AG04450 (cell line): ENCODE measurements around the gene STPG4. TPM values are rescaled to one million over a fixed set of nuclear protein-coding genes. Genes with fewer than 3 reads are reported as not detected.
A peak's percentile ranks its signal among the peaks of the same experiment; 100 is the strongest.
"Not testable (repeated sequence)": the region's sequence is repeated elsewhere in the genome, so short reads cannot be mapped to it uniquely, and the experiment has no call there.

Source experiments
- CTCF ChIA-PET: fragments of 300-600, 350-600 bp; formaldehyde crosslinking; extraction: SDS; loops from one replicate; lab custom pipeline; 2022; ENCODE audit warnings: antibody characterized with exemption, inconsistent platforms; lab: Charles Lee
- POLR2A ChIA-PET: fragments of 350-600 bp; formaldehyde crosslinking; extraction: SDS; loops from one replicate; lab custom pipeline; 2021; ENCODE audit warnings: antibody characterized with exemption, inconsistent platforms; lab: Yijun Ruan, JAX
- DNase-seq: peaks from one replicate; pipeline ENCODE4 v3.0.0-alpha.2; 2011; ENCODE audit warnings: low read depth, low spot score
- H3K27ac ChIP-seq: one replicate; pipeline ENCODE4 v1.5.1; 2012; ENCODE audit warnings: low read depth, low read length, control low read depth
- H3K27me3 ChIP-seq: one replicate; pipeline ENCODE4 v1.6.0; 2012; ENCODE audit warnings: low read length; ENCODE audit not compliant: control insufficient read depth, insufficient read depth
- H3K4me3 ChIP-seq: 2 replicates; pipeline ENCODE4 v1.5.1; 2011; ENCODE audit warnings: mild to moderate bottlenecking, low read depth, low read length, control low read depth
- H3K9me3 ChIP-seq: 2 replicates; pipeline ENCODE4 v1.5.1; 2012; ENCODE audit warnings: low read length; ENCODE audit not compliant: control insufficient read depth, insufficient read depth
- polyA plus RNA-seq: library from polyadenylated mRNA; depleted of rRNA; stranded (reverse); fragments of >200 nt; gene quantifications from 2 replicates; pipeline ENCODE4 v1.2.3, GENCODE V29; 2011
- TF ChIP-seq, protein P1 (sequence below): IDR thresholded peaks from 2 replicates; pipeline ENCODE4 v1.5.1; 2011; ENCODE audit warnings: low read depth, low read length, control low read depth, inconsistent platforms

Gene STPG4
- polyA plus RNA-seq, 1 experiment, result 0.14 TPM

DNA sequence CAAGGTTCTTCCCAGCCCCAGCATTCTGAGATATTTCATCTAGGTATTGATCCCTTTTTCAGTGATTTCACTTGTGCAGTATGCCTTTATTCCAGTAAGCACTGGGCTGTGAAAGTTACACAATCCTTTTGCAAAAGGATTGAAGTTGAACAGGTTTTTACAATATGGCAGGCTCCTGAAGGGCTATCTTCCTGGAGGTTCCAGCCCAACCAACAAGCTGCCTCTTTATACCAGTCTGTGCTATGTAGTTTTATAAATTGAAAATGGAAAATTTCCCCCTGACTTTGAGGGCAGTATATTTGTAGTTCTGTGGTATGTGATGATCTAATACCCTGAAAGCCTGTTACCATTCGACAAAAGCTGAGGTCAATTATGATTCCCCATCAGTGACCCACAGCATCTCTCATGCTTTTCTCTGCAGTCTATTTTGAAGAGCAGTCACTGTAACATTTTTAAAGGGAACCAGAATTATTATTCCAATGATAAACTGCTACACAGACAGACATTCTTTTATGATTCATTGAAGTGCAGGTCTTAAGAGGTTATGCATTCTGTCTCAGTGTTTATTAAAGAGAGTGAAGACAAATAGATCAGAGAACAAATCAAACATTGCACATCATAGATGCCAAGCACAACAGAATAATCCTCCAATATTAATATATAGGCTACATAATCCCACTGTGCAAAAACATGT is 35.2 kb upstream of the STPG4 start:
- Histone ChIP-seq H3K27ac (peak overlapping the region; percentile 86), H3K4me3 (no peak overlapping the region), H3K27me3 (no peaks in the 10 kb centered on the region), H3K9me3 (no peaks in the 10 kb centered on the region)
- ChIA-PET POLR2A (interaction anchor here (0.6 to 1.4 kb wide), 2 partner anchors 9 to 18 kb away, joined by 7 to 15 read pairs; no protein-coding TSS in a partner anchor), CTCF (no interaction called here)
- no peak for DNase-seq
- TF ChIP-seq, protein P1, sequence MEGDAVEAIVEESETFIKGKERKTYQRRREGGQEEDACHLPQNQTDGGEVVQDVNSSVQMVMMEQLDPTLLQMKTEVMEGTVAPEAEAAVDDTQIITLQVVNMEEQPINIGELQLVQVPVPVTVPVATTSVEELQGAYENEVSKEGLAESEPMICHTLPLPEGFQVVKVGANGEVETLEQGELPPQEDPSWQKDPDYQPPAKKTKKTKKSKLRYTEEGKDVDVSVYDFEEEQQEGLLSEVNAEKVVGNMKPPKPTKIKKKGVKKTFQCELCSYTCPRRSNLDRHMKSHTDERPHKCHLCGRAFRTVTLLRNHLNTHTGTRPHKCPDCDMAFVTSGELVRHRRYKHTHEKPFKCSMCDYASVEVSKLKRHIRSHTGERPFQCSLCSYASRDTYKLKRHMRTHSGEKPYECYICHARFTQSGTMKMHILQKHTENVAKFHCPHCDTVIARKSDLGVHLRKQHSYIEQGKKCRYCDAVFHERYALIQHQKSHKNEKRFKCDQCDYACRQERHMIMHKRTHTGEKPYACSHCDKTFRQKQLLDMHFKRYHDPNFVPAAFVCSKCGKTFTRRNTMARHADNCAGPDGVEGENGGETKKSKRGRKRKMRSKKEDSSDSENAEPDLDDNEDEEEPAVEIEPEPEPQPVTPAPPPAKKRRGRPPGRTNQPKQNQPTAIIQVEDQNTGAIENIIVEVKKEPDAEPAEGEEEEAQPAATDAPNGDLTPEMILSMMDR, result no peak

DNA sequence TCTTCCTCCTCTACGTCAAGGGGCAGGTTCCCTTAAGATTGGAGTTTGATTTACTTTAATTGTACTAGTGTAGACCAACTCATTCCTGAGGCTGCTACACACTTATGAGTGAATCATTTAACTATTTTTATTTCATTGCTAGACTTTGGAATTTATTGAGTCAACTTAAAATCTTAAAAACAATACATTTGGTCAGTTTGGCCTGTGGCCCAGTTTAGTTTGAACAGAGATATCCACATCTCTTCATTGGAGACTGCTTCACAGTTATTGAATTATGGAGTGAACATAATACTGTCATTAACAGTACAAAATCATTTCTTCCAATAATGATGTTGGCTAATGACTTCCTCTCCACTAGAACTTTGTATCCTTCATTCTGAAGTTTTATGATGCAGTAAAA is 34.5 kb upstream of the STPG4 start:
- Histone ChIP-seq H3K9me3 (no peaks in the 10 kb centered on the region), H3K4me3 (no peak overlapping the region), H3K27me3 (no peaks in the 10 kb centered on the region), H3K27ac (peak overlapping the region; percentile 86)
- ChIA-PET CTCF (no interaction called here), POLR2A (interaction anchor here (1.4 kb wide), 1 partner anchor 10 kb away, joined by 7 read pairs; no protein-coding TSS in a partner anchor)
- DNase-seq, result peak; percentile 67
- TF ChIP-seq, protein P1, result no peak

DNA sequence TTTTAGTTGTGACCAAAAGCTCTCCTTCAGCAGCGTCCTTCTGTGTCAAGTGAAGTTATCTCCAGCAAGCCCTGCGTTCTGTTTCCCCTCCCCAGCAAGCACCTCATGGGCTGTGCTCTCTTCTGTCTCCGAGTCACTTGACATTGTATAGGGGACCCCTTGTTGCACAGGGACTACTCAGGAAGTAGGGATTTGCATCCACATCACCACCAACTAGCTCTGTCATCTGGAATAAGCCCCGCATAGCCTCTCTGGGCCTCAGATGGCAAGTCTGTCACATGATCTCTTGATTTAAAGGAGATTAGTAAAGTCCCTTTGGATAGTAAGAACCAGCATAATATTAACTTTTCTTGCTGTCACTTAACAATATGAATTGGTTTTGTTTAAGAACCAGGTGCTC is 32.0 kb upstream of the STPG4 start:
- Histone ChIP-seq H3K27ac (no peak overlapping the region), H3K27me3 (no peaks in the 10 kb centered on the region), H3K9me3 (no peaks in the 10 kb centered on the region), H3K4me3 (no peak overlapping the region)
- DNase-seq, result no peak
- ChIA-PET POLR2A (no interaction called here), CTCF (no interaction called here)
- TF ChIP-seq, protein P1, result no peak

DNA sequence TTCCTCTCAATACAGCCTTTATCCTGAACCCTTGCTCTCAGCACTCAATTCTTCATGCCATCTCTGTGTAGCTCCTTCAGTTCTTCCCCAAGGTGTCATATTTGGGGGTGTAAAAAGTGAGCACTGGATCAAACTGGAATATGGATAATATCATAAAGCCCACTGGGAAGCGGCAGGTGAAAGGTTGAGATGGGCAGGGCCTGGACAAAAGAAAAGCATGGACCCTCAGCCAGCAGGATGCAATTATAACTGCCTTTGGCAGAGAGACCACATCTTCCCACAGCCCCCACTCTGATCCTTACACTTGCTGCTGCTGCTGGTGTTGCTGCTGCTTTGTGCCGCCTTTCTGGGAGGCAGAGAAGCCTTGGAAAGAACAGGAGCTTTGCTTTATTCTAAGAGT is 31.2 kb upstream of the STPG4 start:
- DNase-seq, result no peak
- H3K4me3 ChIP-seq, result no peak overlapping the region
- no peaks in the 10 kb centered on the region for H3K27me3 ChIP-seq
- ChIA-PET CTCF (no interaction called here), POLR2A (no interaction called here)
- no peak overlapping the region for H3K27ac ChIP-seq
- H3K9me3 ChIP-seq, result no peaks in the 10 kb centered on the region
- TF ChIP-seq, protein P1, result no peak

DNA sequence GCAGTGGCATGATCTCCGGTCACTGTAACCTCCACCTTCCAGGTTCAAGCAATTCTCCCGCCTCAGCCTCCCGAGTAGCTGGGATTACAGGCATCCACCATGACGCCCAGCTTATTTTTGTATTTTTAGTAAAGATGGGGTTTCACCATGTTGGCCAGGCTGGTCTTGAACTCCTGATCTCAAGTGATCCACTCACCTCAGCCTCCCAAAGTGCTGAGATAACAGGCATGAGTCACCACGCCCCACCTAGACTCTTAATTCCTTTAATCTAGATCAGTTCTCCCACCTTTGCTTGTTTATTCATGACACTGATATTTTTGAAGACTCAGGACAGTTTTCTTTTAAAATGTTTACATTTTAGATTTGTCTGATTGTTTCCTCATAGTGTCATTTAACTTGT is 30.0 kb upstream of the STPG4 start:
- POLR2A ChIA-PET, result interaction anchor here (1.6 kb wide), 1 partner anchor 14 kb away, joined by 6 read pairs; no protein-coding TSS in a partner anchor

More for the DNA sequence above, 30.0 kb upstream of the STPG4 start:
- not testable (repeated sequence) for H3K4me3 ChIP-seq, H3K27me3 ChIP-seq, DNase-seq, H3K9me3 ChIP-seq, H3K27ac ChIP-seq
- CTCF ChIA-PET, result interaction anchor here (0.6 to 2.3 kb wide), 4 partner anchors 10 to 86 kb away, joined by 3 to 5 read pairs (median 3); no protein-coding TSS in a partner anchor
